Lower leg skin (tissue), 3 donors: ENCODE measurements around the gene ATAD3A.
"Not testable (repeated sequence)": the region's sequence is repeated elsewhere in the genome, so short reads cannot be mapped to it uniquely, and the experiment has no call there.

Experiments
- CTCF ChIP-seq, 3 donors: fragments of 450-650 bp; IDR thresholded peaks; one replicate each; pipeline ENCODE4 v1.5.1; 2016; ENCODE audit warnings: antibody characterized with exemption in 3 of 3, mild to moderate bottlenecking in 3 of 3, moderate library complexity in 2 of 3
- POLR2A ChIP-seq, 2 donors: fragments of 450-650 bp; IDR thresholded peaks; one replicate each; pipeline ENCODE4 v1.6.1; 2016 to 2017; ENCODE audit warnings: antibody characterized with exemption in 2 of 2, mild to moderate bottlenecking in 1 of 2, moderate library complexity in 1 of 2

GRCh38 chr1:1481811-1482210 is 30.2 kb upstream of the ATAD3A start:
- TF ChIP-seq CTCF, POLR2A (IDR thresholded peaks at IDR 0.05): not testable (repeated sequence)
